SK-N-MC (cell line): ENCODE results near the gene GABRG3.

Experiments used
- FOXP2 ChIP-seq: optimal IDR thresholded peaks from 2 replicates; pipeline ENCODE3; 2011; ENCODE audit warnings: mild to moderate bottlenecking, moderate library complexity; ENCODE audit not compliant: insufficient read depth; ENCODE audit errors: extremely low read length, control extremely low read depth
- POLR2AphosphoS5 ChIP-seq: IDR thresholded peaks from 2 replicates; pipeline ENCODE4 v1.6.1; 2012; ENCODE audit warnings: mild to moderate bottlenecking, low read depth, low read length, borderline replicate concordance

DNA sequence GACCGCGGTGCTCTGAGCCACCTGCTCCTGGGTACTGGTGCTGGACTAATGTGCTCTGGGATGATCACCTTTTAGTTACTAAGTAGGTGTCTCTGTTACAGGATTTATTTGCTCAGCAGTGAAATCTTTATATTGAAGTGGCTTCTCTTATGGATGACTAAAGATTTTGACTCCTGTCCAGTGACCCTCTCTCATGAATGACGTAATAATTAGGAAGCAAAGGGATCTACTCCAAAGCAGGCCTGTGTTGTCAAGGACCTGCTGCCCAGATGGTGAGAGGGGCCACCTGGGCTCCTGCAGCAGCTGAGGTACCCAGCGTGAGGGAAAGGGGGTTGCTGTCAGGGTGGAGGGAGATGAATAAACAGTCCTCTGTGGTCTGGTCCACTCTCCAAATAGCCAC is 263.6 kb downstream of the GABRG3 start:
- no peak for TF ChIP-seq POLR2AphosphoS5
- TF ChIP-seq FOXP2 = no peak
